ENCODE results near the gene TRAPPC12.
A peak's percentile ranks its signal among the peaks of the same experiment; 100 is the strongest.

Gene TRAPPC12

DNA sequence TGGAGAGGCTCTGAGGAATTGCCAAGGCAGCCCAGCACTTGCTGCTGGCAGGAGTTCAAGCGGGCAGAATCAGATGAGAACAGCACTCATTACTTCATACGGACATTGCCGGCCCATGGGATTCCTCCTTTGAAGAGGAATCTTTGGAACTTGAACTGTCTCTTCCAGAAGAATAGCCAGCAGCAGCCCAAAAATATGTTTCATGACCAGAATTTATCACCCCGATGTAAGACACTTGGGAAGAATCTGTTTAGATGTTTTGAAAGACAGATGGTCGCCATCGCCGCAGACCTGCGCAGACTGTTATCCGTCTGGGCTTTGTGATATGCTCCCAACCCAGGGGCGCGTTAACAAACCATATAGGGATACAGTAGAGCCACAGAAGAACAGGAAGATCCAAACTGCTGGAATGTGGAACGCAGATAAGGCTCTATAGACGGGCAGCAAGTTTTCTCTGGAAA, 143.5 kb downstream of the TRAPPC12 start:
- H3K4me2 ChIP-seq (ENCODE audit: insufficient read depth, low read length): no peak overlapping the region
- no peak overlapping the region for H3K9ac ChIP-seq (ENCODE audit: low read depth, low read length)
- H3K9me3 ChIP-seq (ENCODE audit: insufficient read depth, low read length, severe bottlenecking): no peaks in the 10 kb centered on the region
- no peak for ATAC-seq (ENCODE audit: insufficient read depth, low read depth)
- H3K27ac ChIP-seq (ENCODE audit: low read length): no peak overlapping the region
- H3K79me2 ChIP-seq (ENCODE audit: insufficient read depth, low read length): peaks cover 23% of the 10 kb centered on the region
- H4K20me1 ChIP-seq (ENCODE audit: insufficient read depth, low read length): no peaks in the 10 kb centered on the region
- H3K4me1 ChIP-seq (ENCODE audit: insufficient read depth, low read length): peaks cover 26% of the 10 kb centered on the region
- no peak for DNase-seq
- no peak for TF ChIP-seq EZH2 (IDR thresholded peaks at IDR 0.05; ENCODE audit: borderline replicate concordance, low read depth, low read length, severe bottlenecking)
- TF ChIP-seq, protein P1, sequence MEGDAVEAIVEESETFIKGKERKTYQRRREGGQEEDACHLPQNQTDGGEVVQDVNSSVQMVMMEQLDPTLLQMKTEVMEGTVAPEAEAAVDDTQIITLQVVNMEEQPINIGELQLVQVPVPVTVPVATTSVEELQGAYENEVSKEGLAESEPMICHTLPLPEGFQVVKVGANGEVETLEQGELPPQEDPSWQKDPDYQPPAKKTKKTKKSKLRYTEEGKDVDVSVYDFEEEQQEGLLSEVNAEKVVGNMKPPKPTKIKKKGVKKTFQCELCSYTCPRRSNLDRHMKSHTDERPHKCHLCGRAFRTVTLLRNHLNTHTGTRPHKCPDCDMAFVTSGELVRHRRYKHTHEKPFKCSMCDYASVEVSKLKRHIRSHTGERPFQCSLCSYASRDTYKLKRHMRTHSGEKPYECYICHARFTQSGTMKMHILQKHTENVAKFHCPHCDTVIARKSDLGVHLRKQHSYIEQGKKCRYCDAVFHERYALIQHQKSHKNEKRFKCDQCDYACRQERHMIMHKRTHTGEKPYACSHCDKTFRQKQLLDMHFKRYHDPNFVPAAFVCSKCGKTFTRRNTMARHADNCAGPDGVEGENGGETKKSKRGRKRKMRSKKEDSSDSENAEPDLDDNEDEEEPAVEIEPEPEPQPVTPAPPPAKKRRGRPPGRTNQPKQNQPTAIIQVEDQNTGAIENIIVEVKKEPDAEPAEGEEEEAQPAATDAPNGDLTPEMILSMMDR (IDR thresholded peaks at IDR 0.05; ENCODE audit: borderline replicate concordance, extremely low read depth, low read length, poor library complexity, severe bottlenecking): no peak
- no peak overlapping the region for H3K4me3 ChIP-seq (ENCODE audit: low read depth in 1 of 2, low read length in 2 of 2)
- no peak overlapping the region for H2AFZ ChIP-seq (ENCODE audit: low read depth, low read length)
- H3K27me3 ChIP-seq (ENCODE audit: insufficient read depth, low read length, poor library complexity): no peaks in the 10 kb centered on the region
- H3K36me3 ChIP-seq (ENCODE audit: insufficient read depth, low read length): no peaks in the 10 kb centered on the region; the same call in 1 of the 2 replicates

DNA sequence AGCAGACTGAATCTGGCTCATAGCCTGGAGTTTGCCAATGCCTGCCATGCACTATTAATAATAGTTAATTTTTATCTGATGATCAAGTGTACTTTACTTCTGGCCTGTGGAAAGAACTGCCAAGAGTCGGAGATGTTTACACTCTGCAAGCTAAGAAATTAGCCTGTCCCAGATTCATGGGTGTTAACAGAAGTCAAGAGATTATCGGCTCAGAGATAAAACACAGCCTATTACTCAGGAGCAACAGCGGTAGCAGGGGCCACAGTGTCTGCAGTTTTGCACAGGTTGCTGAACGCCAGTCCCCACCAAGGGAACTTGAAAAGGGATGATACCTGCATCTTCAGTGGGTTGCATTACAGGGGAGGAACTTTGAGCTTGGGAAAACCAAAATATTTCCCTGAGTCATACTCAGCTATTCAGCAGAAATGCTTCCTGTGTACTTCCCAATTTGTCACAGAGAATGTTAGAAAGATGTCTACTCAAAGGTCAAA, 144.1 kb downstream of the TRAPPC12 start:
- Histone ChIP-seq H3K27ac (ENCODE audit: low read length) (no peak overlapping the region), H3K36me3 (ENCODE audit: insufficient read depth, low read length) (no peaks in the 10 kb centered on the region; the same call in 1 of the 2 replicates), H3K79me2 (ENCODE audit: insufficient read depth, low read length) (peaks cover 17% of the 10 kb centered on the region), H3K4me3 (ENCODE audit: low read depth in 1 of 2, low read length in 2 of 2) (no peak overlapping the region), H3K4me2 (ENCODE audit: insufficient read depth, low read length) (no peak overlapping the region), H3K9me3 (ENCODE audit: insufficient read depth, low read length, severe bottlenecking) (no peaks in the 10 kb centered on the region), H2AFZ (ENCODE audit: low read depth, low read length) (no peak overlapping the region), H4K20me1 (ENCODE audit: insufficient read depth, low read length) (no peaks in the 10 kb centered on the region), H3K9ac (ENCODE audit: low read depth, low read length) (no peak overlapping the region), H3K27me3 (ENCODE audit: insufficient read depth, low read length, poor library complexity) (no peaks in the 10 kb centered on the region), H3K4me1 (ENCODE audit: insufficient read depth, low read length) (peaks cover 23% of the 10 kb centered on the region)
- no peak for TF ChIP-seq EZH2 (IDR thresholded peaks at IDR 0.05; ENCODE audit: borderline replicate concordance, low read depth, low read length, severe bottlenecking)
- DNase-seq: no peak
- no peak for ATAC-seq (ENCODE audit: insufficient read depth, low read depth)

DNA sequence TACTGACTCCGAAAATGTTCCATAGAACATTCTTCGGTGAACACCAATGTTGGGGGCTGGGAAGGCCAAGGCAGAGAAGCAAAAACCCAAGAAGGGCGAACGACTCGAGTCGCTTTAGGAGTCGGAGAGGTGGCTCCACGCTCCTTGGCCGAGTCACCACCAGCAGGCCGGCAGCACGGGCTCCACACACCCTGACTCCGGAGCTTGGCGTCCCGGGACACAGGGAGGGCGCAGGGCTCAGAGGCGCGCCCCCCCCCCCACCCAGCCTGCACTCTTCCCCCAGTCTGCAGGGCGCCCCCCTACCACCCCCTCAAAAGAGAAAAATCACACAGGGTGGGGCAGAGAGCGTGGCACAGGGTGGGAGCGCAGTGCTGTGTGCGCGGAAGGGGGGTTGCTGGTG, 147.4 kb downstream of the TRAPPC12 start:
- Histone ChIP-seq H3K79me2 (ENCODE audit: insufficient read depth, low read length) (no peaks in the 10 kb centered on the region), H3K27me3 (ENCODE audit: insufficient read depth, low read length, poor library complexity) (no peaks in the 10 kb centered on the region), H4K20me1 (ENCODE audit: insufficient read depth, low read length) (no peaks in the 10 kb centered on the region), H3K9me3 (ENCODE audit: insufficient read depth, low read length, severe bottlenecking) (no peaks in the 10 kb centered on the region), H3K9ac (ENCODE audit: low read depth, low read length) (no peak overlapping the region), H3K4me2 (ENCODE audit: insufficient read depth, low read length) (no peak overlapping the region), H2AFZ (ENCODE audit: low read depth, low read length) (no peak overlapping the region), H3K27ac (ENCODE audit: low read length) (no peak overlapping the region), H3K36me3 (ENCODE audit: insufficient read depth, low read length) (no peaks in the 10 kb centered on the region), H3K4me1 (ENCODE audit: insufficient read depth, low read length) (0 out of 2 replicates have a peak, but pooled peaks cover under 1% of the 10 kb centered on the region), H3K4me3 (ENCODE audit: low read depth in 1 of 2, low read length in 2 of 2) (no peak overlapping the region)
- DNase-seq (no peak), ATAC-seq (ENCODE audit: insufficient read depth, low read depth) (no peak)
- TF ChIP-seq, protein P1 (IDR thresholded peaks at IDR 0.05; ENCODE audit: borderline replicate concordance, extremely low read depth, low read length, poor library complexity, severe bottlenecking): no peak
- no peak for TF ChIP-seq EZH2 (IDR thresholded peaks at IDR 0.05; ENCODE audit: borderline replicate concordance, low read depth, low read length, severe bottlenecking)

DNA sequence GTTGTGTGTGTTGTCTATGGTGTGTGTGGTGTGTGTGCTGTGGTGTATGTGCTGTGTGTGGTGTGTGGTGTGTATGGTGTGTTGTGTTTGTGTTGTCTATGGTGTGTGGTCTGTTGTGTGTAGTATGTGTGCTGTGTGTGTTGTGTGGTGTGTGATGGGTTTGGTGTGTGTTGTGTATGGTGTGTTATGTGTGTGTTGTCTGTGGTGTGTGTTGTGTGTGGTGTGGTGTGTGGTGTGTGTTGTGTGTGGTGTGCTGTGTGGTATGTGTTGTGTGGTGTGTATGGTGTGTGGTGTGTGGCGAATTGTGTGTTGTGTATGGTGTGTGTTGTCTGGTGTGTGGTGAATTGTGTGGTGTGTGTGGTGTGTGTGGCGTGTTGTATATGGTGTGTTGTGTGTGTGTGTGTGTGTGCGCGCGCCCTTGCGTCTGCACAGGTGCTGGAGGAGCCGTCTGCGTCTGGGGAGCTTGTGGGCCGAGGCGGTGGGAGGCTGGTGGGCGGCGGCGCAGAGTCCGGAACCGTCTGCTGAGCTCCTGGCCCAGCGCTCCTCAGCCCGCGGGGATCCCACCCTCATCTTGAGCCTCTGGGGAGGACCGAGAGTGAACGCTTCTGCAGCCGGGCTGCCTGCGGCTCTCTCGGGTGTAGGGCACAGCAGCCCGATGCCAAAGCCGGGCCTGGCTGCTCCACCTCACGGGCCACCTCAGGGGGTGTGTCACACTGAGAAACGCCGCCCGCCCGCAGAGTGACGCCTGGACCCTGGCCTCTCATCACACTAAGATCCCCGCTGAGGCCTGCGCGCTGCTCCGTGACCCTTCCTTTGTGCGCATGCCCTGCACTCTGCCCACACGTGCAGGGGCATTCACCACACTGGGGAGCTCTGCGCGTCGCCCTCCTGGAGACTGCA, 148.6 kb downstream of the TRAPPC12 start:
- Histone ChIP-seq H3K9ac (ENCODE audit: low read depth, low read length) (no peak overlapping the region), H3K27me3 (ENCODE audit: insufficient read depth, low read length, poor library complexity) (no peaks in the 10 kb centered on the region), H4K20me1 (ENCODE audit: insufficient read depth, low read length) (no peaks in the 10 kb centered on the region), H3K27ac (ENCODE audit: low read length) (no peak overlapping the region), H3K4me2 (ENCODE audit: insufficient read depth, low read length) (no peak overlapping the region), H3K4me1 (ENCODE audit: insufficient read depth, low read length) (no peaks in the 10 kb centered on the region), H2AFZ (ENCODE audit: low read depth, low read length) (no peak overlapping the region), H3K79me2 (ENCODE audit: insufficient read depth, low read length) (no peaks in the 10 kb centered on the region), H3K36me3 (ENCODE audit: insufficient read depth, low read length) (no peaks in the 10 kb centered on the region), H3K9me3 (ENCODE audit: insufficient read depth, low read length, severe bottlenecking) (no peaks in the 10 kb centered on the region), H3K4me3 (ENCODE audit: low read depth in 1 of 2, low read length in 2 of 2) (no peak overlapping the region)
- no peak for TF ChIP-seq EZH2 (IDR thresholded peaks at IDR 0.05; ENCODE audit: borderline replicate concordance, low read depth, low read length, severe bottlenecking)
- TF ChIP-seq, protein P1 (IDR thresholded peaks at IDR 0.05; ENCODE audit: borderline replicate concordance, extremely low read depth, low read length, poor library complexity, severe bottlenecking): no peak
- ATAC-seq (ENCODE audit: insufficient read depth, low read depth) (peak; percentile 47; the same call in 2 of the 3 replicates), DNase-seq (peak; percentile 1)

Measured in DND-41 (cell line).